Measurements from ENCODE around the gene VWC2L. TPM values are rescaled to one million over a fixed set of nuclear protein-coding genes. Genes with fewer than 3 reads are reported as not detected.

The VWC2L gene
- total RNA-seq, 1 donor from 2014 or later, result not detected

DNA sequence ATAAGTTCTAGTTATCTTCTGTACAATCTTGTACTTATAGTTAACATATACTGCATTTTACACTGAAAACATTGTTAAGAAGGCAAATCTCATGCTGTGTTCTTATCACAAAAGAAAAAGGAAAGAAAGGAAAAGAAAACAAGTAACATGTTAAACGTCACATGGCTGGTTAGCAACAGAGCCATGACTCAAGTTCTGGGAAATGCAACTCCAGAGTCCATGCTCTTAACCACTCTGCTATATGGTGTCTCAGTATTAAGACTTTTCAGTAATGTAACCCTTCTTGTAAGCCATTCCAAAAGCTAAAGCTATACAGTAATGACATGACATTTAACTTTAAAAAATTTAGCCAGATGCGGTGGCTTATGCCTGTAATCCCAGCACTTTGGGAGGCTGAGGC is 217.2 kb downstream of the VWC2L start:
- Histone ChIP-seq H3K4me3 (ENCODE audit: low read depth, low read length) (no peak overlapping the region), H3K36me3 (ENCODE audit: control insufficient read depth, insufficient read depth, low read length) (no peaks in the 10 kb centered on the region), H3K27me3 (ENCODE audit: control insufficient read depth, insufficient read depth, low read length) (no peaks in the 10 kb centered on the region)
- no peak for DNase-seq (ENCODE audit: low read depth)
- TF ChIP-seq, protein P1, sequence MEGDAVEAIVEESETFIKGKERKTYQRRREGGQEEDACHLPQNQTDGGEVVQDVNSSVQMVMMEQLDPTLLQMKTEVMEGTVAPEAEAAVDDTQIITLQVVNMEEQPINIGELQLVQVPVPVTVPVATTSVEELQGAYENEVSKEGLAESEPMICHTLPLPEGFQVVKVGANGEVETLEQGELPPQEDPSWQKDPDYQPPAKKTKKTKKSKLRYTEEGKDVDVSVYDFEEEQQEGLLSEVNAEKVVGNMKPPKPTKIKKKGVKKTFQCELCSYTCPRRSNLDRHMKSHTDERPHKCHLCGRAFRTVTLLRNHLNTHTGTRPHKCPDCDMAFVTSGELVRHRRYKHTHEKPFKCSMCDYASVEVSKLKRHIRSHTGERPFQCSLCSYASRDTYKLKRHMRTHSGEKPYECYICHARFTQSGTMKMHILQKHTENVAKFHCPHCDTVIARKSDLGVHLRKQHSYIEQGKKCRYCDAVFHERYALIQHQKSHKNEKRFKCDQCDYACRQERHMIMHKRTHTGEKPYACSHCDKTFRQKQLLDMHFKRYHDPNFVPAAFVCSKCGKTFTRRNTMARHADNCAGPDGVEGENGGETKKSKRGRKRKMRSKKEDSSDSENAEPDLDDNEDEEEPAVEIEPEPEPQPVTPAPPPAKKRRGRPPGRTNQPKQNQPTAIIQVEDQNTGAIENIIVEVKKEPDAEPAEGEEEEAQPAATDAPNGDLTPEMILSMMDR (IDR thresholded peaks at IDR 0.05; ENCODE audit: insufficient read depth, low read length, poor library complexity, severe bottlenecking), result no peak
